Muscle of back (tissue), 13 donors: Measurements from ENCODE around the gene LMTK3. TPM values are rescaled to one million over a fixed set of nuclear protein-coding genes. Genes with fewer than 3 reads are reported as not detected.

Experiments used
- DNase-seq, 3 donors: peaks; one replicate each; pipeline versions ENCODE4 v3.0.0 to v3.0.0-alpha.2; 2013
- long read RNA-seq, 9 donors: transcript quantifications; one replicate each; lab custom pipeline, GENCODE V29; 2026
- polyA plus RNA-seq, 10 donors: library from polyadenylated mRNA; unstranded; fragments of 120-200 nt; gene quantifications; one replicate each; pipeline ENCODE4 v1.2.1, GENCODE V29; 2013; ENCODE audit not compliant: insufficient read length in 10 of 10

The LMTK3 gene, protein sequence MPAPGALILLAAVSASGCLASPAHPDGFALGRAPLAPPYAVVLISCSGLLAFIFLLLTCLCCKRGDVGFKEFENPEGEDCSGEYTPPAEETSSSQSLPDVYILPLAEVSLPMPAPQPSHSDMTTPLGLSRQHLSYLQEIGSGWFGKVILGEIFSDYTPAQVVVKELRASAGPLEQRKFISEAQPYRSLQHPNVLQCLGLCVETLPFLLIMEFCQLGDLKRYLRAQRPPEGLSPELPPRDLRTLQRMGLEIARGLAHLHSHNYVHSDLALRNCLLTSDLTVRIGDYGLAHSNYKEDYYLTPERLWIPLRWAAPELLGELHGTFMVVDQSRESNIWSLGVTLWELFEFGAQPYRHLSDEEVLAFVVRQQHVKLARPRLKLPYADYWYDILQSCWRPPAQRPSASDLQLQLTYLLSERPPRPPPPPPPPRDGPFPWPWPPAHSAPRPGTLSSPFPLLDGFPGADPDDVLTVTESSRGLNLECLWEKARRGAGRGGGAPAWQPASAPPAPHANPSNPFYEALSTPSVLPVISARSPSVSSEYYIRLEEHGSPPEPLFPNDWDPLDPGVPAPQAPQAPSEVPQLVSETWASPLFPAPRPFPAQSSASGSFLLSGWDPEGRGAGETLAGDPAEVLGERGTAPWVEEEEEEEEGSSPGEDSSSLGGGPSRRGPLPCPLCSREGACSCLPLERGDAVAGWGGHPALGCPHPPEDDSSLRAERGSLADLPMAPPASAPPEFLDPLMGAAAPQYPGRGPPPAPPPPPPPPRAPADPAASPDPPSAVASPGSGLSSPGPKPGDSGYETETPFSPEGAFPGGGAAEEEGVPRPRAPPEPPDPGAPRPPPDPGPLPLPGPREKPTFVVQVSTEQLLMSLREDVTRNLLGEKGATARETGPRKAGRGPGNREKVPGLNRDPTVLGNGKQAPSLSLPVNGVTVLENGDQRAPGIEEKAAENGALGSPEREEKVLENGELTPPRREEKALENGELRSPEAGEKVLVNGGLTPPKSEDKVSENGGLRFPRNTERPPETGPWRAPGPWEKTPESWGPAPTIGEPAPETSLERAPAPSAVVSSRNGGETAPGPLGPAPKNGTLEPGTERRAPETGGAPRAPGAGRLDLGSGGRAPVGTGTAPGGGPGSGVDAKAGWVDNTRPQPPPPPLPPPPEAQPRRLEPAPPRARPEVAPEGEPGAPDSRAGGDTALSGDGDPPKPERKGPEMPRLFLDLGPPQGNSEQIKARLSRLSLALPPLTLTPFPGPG (N-terminal part only)
- under 1 TPM in 7 of 10 donors, not detected in 3; 0.04 to 0.70 (median 0.28) TPM for polyA plus RNA-seq
- long read RNA-seq, donor 1: 0 reads
- long read RNA-seq, donor 2: 0 reads
- long read RNA-seq, donor 3: 0 reads
- long read RNA-seq, donor 4: 0 reads
- long read RNA-seq, donor 5: 0 reads
- long read RNA-seq, donor 6: 0 reads
- long read RNA-seq, donor 7: 0 reads
- long read RNA-seq, donor 8: 0 reads
- long read RNA-seq, donor 9: 0 reads

GRCh38 chr19:48511800-48512503, at the start of gene LMTK3:
Gene LMTK3 (minus strand): TSS chr19:48511835. CDS start chr19:48511576, 259 bp downstream.
- DNase-seq: peak in 1 of 3 donors; percentile 36

DNA sequence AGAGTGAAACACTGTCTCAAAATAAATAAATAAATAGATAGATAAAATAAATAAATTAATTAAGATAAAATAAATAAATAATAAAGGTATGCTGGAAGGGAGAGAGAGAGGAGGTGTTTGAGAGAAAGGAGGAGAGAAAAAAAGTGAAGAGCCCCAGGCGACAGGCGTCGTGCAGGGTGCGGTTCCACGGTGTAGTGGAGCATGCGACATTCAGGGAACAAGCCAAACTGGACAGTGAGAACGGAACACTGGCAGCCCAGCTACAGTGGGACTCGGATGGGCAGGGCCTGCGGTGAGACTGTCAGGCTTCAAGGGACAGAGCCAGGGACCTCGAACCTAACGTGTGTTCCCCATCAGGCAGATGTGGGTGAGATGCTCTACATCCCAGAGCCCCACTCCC, 49.8 kb upstream of the LMTK3 start:
- no peak for DNase-seq

DNA sequence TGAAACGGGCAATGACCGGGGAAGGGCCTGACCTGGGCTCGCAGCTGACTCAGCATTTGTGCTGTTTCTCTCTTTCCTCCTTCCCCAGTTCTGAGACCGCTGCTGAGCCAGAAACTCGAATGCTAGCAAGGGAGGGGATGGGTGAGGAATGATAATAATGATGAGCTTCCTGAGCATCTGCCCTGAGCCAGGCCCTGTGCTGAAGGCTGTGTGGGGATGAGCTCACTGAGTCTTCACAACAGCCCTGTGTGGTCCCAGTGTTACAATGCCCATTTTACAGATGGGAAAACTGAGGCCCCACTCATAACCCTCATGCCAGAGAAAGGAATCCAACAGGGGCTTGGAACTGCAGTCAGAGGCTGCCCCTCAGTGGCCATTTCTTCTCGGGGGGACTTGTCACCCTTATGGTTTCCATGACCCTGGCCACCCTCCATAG, 48.5 kb upstream of the LMTK3 start:
- no peak for DNase-seq

GRCh38 chr19:48558018-48558684, 46.5 kb upstream of the LMTK3 start:
- peak in 1 of 3 donors; percentile 32 for DNase-seq

GRCh38 chr19:48556825-48557224, 45.2 kb upstream of the LMTK3 start:
- DNase-seq: no peak

DNA sequence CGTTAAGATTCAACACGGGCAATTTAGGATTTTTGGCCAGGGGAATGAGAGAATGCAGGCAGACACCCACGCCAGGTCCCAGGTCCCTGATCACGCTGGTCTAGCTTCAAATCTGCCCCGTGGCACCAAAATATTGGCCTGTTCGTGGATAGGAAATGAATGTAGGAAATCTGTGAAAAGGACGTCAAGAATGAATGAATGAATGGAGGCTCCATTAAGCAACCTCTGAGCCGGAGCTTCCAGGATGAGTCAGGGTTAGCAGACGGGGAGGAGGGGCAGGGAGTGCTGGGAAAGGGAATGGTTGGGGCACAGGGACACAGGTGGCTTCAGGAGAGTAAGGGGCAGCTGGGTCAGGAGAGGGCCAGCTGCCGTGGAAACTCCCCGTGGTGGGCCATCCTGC, 44.5 kb upstream of the LMTK3 start:
- DNase-seq: no peak

DNA sequence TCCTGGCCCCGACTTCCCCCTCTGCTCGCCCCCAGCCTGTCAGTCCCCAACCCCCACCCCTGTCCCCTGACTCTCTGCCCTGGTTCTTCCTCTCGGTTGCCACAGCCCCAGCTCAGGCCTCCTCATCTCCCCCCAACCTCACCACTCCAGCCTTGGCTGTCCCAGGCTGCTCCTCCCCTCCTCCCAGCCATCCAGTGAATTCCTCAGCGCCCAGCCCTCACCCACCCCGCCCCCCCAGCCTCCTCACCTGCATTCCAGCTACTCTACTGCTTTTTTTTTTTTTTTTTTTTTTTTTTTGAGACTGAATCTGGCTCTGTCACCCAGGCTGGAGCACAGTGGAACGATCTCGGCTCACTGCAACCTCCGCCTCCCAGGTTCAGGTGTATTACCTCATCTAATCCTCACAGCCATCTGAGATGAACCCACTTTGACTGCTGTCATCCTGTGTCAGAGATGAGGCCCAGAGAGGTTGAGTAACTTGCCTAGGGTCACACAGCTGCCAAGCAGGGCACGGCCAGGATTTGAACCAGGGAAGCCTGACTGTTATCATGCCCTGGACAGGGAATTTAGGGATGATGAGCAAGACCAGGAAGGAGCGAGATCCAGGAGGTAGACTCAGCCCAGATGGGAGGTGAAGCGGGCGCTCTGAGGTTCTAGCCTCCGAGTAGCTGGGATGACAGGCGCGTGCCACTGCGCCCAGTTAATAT, 42.9 kb upstream of the LMTK3 start:
- no peak for DNase-seq

DNA sequence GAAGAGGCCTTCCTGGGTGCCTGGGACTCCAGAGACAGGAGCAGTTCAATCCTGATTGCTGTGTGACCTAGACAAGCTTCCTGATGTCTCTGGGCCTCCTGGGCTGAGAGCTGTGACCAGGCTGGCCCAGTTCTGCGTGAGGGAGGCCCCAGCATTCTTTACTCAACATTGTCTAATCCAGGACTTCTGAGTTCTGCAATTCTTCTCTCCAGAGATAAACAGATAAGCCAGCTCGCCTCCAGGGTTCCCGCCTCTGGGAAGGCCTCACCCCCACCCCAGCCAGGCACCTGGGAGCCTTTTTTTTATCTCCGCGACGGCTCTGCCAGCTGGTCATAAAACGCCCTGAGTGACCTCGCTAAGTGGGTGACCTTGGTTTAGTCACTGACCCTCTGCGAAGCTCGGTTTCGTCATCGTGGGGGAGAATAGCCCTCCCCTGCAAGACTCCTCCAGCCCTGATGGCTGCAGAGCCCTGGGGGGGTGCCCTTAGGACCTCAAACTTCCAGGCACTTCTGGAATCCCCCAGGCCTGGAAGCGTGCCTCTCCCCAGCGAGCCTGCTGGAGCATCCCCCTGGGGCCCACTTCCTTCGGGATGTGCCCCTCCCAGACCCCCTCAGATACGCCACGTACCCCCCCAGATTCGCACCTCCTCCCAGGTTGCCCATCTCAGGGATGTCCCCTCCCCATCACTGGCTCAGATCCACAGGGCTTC, 42.2 kb upstream of the LMTK3 start:
- no peak for DNase-seq

GRCh38 chr19:48552406-48553322, 41.0 kb upstream of the LMTK3 start:
- no peak for DNase-seq

DNA sequence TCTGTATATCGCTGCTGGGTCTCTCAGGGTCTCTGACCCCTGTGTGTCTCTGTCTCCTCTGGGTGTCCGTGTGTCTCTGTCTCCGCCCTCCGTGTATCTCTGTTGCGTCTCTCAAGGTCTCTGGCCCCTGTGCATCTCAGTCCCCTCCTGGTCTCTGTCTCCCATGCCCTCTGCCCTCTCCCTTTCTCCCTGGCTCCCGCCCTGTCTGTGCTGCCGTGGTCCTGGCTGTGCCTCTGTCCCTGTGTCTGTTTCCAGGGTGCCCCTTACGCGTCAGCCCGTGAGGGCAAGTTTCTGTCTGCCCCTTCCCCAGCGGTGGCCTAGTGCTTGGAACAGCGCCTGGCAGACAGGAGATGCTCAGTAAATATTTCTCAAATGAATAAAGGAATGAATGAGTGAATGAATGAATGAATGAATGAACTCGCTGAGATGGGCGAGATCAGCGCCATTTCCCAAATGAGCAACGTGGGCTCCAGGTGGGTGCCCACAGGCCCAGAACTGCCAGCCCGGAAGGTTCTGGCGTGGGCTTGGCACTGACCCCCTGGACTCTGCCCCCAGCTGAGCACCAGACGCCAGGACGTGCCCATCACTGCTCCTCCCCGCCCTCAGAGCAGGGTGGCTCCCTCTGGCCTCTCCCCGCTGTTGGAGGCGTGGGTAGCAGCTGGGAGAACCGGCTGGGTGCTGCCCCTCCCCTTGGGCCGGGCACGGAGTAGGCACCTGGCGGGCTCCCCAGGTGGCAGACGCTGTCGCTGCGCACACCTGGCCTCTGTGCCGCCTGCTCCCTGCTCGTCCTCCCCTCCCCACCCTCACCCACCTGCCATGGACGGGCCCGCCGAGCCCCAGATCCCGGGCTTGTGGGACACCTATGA, 40.0 kb upstream of the LMTK3 start, which contains the start of gene SULT2B1:
Gene SULT2B1 (plus strand): TSS at position 736 of the 866 bp plus-strand sequence. CDS start 81 bp downstream, at position 817.
- DNase-seq: no peak

DNA sequence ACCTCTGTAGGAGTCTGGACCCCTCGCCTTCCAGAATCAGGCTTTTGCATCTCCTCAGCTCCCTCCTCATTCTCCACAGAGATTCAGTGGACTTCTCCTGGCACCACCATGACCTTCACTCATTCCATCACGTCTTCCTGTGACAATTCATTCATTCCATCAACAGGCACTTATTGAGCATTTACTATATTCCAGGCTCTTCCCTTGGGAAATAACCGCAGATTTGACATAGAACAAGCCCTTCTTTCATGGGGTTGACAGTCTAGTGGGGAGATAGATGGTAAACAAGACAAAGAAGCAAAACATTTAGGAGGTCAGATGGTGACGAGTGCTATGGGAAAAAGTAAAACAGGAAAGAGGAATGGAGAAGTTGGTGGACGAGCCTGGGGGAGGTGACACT, 37.7 kb upstream of the LMTK3 start:
- DNase-seq: no peak

DNA sequence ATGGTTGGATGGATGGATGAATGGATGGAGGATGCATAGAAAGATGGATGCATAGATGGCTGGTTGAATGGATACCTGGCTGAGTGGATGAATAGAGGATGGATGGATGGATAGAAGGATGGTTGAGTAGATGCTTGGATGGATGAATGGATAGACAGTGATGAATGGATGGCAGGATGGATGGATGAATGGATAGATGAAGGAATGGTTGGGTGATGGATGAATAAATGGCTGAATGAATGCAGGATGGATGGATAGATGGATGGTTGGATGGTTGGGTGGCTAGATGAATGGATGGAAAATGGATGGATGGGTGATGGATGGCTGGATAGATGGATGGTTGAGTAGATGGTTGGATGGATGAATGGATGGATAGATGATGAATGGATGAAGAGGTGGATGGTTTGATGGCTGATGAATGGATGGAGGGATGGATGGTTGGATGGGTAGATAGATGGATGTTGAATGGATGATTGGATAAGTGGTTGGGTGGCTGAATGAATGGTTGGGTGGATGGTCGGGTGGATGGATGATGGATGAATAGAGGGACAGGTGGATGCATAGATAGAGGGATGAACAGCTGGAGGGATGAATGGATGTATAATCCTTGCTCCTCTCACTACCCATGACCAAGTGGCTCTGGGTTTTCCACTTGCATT, 36.7 kb upstream of the LMTK3 start:
- no peak for DNase-seq

DNA sequence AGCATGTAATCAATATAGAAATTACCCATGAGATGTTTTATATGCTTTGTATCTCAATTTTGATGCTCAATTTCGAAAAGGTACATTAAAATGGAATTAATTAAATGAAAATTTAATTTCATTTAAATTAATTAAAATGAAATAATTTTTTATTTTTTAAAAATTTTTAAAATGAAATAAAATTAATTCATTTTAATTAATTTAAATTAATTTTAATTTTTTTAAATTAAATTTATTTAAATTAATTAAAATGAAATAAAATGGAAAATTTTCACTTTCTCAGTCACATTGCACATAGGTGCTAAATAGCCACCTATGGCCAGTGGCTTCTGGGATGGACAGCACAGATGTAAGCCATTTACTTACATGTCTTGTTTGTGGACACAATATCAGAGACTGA, 36.1 kb upstream of the LMTK3 start:
- no peak for DNase-seq

- DNase-seq: no peak
Measured at GRCh38 chr19:48544856-48545750, 33.5 kb upstream of the LMTK3 start.
